ENCODE data around the gene TRIM27. TPM values are rescaled to one million over a fixed set of nuclear protein-coding genes. Genes with fewer than 3 reads are reported as not detected.
A peak's percentile ranks its signal among the peaks of the same experiment; 100 is the strongest.
"Not testable (repeated sequence)": the region's sequence is repeated elsewhere in the genome, so short reads cannot be mapped to it uniquely, and the experiment has no call there.

The TRIM27 gene, protein sequence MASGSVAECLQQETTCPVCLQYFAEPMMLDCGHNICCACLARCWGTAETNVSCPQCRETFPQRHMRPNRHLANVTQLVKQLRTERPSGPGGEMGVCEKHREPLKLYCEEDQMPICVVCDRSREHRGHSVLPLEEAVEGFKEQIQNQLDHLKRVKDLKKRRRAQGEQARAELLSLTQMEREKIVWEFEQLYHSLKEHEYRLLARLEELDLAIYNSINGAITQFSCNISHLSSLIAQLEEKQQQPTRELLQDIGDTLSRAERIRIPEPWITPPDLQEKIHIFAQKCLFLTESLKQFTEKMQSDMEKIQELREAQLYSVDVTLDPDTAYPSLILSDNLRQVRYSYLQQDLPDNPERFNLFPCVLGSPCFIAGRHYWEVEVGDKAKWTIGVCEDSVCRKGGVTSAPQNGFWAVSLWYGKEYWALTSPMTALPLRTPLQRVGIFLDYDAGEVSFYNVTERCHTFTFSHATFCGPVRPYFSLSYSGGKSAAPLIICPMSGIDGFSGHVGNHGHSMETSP
- total RNA-seq = 43.7 and 43.8 TPM in 2 replicates
- polyA plus RNA-seq = 42.1 and 42.7 TPM in 2 replicates
- 28.5 and 33.6 TPM in 2 replicates for polyA plus RNA-seq (2012)
- polyA minus RNA-seq (ENCODE audit: low replicate concordance) = 17.3 and 28.3 TPM in 2 replicates

DNA sequence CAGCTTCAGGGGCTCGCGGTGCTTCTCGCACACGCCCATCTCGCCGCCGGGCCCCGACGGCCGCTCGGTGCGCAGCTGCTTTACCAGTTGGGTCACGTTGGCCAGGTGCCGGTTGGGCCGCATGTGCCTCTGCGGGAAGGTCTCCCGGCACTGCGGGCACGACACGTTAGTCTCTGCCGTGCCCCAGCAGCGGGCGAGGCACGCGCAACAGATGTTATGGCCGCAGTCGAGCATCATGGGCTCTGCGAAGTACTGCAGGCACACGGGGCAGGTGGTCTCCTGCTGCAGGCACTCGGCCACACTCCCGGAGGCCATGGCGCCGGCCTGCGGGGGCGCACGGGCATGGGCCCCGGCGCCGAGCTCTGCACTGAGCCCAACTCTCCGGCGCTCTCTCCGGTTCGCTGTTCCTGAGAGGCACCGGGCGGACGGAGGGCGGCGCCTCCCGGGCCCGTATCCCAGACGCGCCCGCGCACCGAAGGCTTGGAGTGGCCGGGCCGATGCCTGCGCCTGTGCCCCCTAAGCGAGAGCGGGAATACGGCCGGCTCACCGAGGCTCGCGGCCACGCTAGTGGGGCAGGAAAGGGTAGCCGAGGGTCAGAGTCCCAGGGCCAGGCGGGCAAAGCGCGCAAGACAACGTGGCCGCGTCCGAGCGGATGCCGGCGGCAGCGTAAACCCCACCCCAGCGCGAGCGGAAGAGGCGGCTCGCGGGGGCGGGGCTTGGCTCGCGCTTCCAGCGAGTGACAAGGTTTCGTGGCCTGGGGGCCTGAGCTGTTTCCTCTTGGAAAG is at the start of gene TRIM27:
Gene TRIM27 (minus strand): TSS at position 668 of the 785 bp plus-strand sequence. CDS start 353 bp downstream, at position 315.
- H3K27me3 ChIP-seq (ENCODE audit: control insufficient read depth, insufficient read depth, low read length) = no peaks in the 10 kb centered on the region
- DNase-seq (ENCODE audit: low read depth in 2 of 2) = peak; percentile 80 to 83
- no peak for TF ChIP-seq EZH2 (IDR thresholded peaks at IDR 0.05; ENCODE audit: low read length, missing control alignments)
- TF ChIP-seq, protein P1, sequence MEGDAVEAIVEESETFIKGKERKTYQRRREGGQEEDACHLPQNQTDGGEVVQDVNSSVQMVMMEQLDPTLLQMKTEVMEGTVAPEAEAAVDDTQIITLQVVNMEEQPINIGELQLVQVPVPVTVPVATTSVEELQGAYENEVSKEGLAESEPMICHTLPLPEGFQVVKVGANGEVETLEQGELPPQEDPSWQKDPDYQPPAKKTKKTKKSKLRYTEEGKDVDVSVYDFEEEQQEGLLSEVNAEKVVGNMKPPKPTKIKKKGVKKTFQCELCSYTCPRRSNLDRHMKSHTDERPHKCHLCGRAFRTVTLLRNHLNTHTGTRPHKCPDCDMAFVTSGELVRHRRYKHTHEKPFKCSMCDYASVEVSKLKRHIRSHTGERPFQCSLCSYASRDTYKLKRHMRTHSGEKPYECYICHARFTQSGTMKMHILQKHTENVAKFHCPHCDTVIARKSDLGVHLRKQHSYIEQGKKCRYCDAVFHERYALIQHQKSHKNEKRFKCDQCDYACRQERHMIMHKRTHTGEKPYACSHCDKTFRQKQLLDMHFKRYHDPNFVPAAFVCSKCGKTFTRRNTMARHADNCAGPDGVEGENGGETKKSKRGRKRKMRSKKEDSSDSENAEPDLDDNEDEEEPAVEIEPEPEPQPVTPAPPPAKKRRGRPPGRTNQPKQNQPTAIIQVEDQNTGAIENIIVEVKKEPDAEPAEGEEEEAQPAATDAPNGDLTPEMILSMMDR (conservative IDR thresholded peaks at IDR 0.05 in 1 of 2, IDR thresholded peaks at IDR 0.05 in 1 of 2; ENCODE audit: low read depth in 1 of 2, low read length in 2 of 2) = no peak

DNA sequence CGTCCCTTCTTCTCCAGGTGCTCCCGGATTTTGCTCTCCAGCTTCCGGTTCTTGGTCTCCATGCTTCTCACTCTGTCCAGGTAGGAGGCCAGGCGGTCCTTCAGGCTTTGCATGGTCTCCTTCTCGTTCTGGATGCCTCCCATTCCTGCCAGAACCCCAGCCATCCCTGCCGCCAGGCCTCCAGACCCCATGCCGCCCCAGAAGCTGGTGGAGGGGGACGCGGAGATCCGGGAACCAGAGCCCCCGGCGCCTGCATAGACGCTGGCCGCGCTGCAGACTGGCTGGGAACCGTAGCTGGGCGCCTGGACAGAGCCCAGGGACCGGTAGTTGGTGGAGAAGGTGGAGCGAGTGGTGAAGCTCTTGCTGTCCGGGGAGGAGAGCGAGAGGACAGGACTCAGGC is 46.3 kb upstream of the TRIM27 start:
- H3K4me2 ChIP-seq (ENCODE audit: extremely low read depth, insufficient read depth, low read length); H3K27me3 ChIP-seq (ENCODE audit: control insufficient read depth, insufficient read depth, low read length); H3K79me2 ChIP-seq (ENCODE audit: control insufficient read depth, insufficient read depth, low read length); H3K4me3 ChIP-seq (replicated peaks in 1 of 4; ENCODE audit: control extremely low read depth in 1 of 4, insufficient read depth in 1 of 4, low read depth in 3 of 4, low read length in 4 of 4); H3K4me1 ChIP-seq (ENCODE audit: control insufficient read depth, extremely low read depth, insufficient read depth, low read length); H3K27ac ChIP-seq (ENCODE audit: insufficient read depth, low read length); H4K20me1 ChIP-seq (ENCODE audit: control insufficient read depth, extremely low read depth, insufficient read depth, low read length); H3K9me3 ChIP-seq (ENCODE audit: control insufficient read depth, insufficient read depth, low read depth, low read length); H2AFZ ChIP-seq (ENCODE audit: low read length); H3K36me3 ChIP-seq (ENCODE audit: control insufficient read depth, insufficient read depth, low read length); DNase-seq (ENCODE audit: low read depth in 2 of 2); H3K9ac ChIP-seq (ENCODE audit: insufficient read depth, low read length): not testable (repeated sequence)

More for the DNA sequence above, at the start of gene TRIM27:
- no peaks in the 10 kb centered on the region for H3K9me3 ChIP-seq (ENCODE audit: control insufficient read depth, insufficient read depth, low read depth, low read length)
- peak within 1 kb of the TSS; percentile 97 for H3K4me2 ChIP-seq (ENCODE audit: extremely low read depth, insufficient read depth, low read length)
- peak within 1 kb of the TSS; percentile 95 for H3K27ac ChIP-seq (ENCODE audit: insufficient read depth, low read length)
- peak within 1 kb of the TSS; percentile 68 to 99 (median 94) for H3K4me3 ChIP-seq (replicated peaks in 1 of 4; ENCODE audit: control extremely low read depth in 1 of 4, insufficient read depth in 1 of 4, low read depth in 3 of 4, low read length in 4 of 4)
- H3K36me3 ChIP-seq (ENCODE audit: control insufficient read depth, insufficient read depth, low read length) = peaks cover 18% of the 10 kb centered on the region
- no peaks in the 10 kb centered on the region for H4K20me1 ChIP-seq (ENCODE audit: control insufficient read depth, extremely low read depth, insufficient read depth, low read length)
- H3K79me2 ChIP-seq (ENCODE audit: control insufficient read depth, insufficient read depth, low read length) = peaks cover 41% of the 10 kb centered on the region
- H3K9ac ChIP-seq (ENCODE audit: insufficient read depth, low read length) = peak within 1 kb of the TSS; percentile 93
- H2AFZ ChIP-seq (ENCODE audit: low read length) = peak within 1 kb of the TSS; percentile 87
- H3K4me1 ChIP-seq (ENCODE audit: control insufficient read depth, extremely low read depth, insufficient read depth, low read length) = peaks cover 7% of the 10 kb centered on the region

DNA sequence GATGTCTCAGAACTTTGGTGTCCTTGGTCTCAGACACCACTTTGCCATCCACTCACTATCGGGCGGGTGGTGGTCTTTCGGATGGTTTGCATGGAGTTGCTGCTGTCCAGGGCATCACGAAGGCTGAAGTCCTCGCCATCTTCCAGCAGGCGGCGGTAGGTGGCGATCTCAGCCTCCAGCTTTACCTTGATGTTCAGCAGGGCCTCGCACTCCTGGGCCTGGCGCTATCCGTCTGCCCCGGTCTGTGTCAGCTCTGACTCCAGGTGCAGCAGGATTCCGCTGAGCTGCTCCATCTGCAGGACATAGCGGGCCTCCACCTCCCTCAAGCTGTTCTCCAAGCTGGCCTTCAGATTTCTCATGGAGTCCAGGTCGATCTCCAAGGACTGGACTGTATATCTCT is 45.3 kb upstream of the TRIM27 start:
- TF ChIP-seq EZH2 (IDR thresholded peaks at IDR 0.05; ENCODE audit: low read length, missing control alignments) = no peak
- TF ChIP-seq, protein P1 (conservative IDR thresholded peaks at IDR 0.05 in 1 of 2, IDR thresholded peaks at IDR 0.05 in 1 of 2; ENCODE audit: low read depth in 1 of 2, low read length in 2 of 2) = no peak

More for the DNA sequence above, 45.3 kb upstream of the TRIM27 start:
- Histone ChIP-seq H3K79me2 (ENCODE audit: control insufficient read depth, insufficient read depth, low read length) (no peaks in the 10 kb centered on the region), H3K36me3 (ENCODE audit: control insufficient read depth, insufficient read depth, low read length) (no peaks in the 10 kb centered on the region), H4K20me1 (ENCODE audit: control insufficient read depth, extremely low read depth, insufficient read depth, low read length) (no peaks in the 10 kb centered on the region), H3K27ac (ENCODE audit: insufficient read depth, low read length) (no peak overlapping the region), H3K4me3 (replicated peaks in 1 of 4; ENCODE audit: control extremely low read depth in 1 of 4, insufficient read depth in 1 of 4, low read depth in 3 of 4, low read length in 4 of 4) (no peak overlapping the region), H3K27me3 (ENCODE audit: control insufficient read depth, insufficient read depth, low read length) (no peaks in the 10 kb centered on the region), H3K9ac (ENCODE audit: insufficient read depth, low read length) (no peak overlapping the region), H2AFZ (ENCODE audit: low read length) (no peak overlapping the region), H3K4me2 (ENCODE audit: extremely low read depth, insufficient read depth, low read length) (no peak overlapping the region), H3K4me1 (ENCODE audit: control insufficient read depth, extremely low read depth, insufficient read depth, low read length) (no peaks in the 10 kb centered on the region), H3K9me3 (ENCODE audit: control insufficient read depth, insufficient read depth, low read depth, low read length) (no peaks in the 10 kb centered on the region)
- DNase-seq (ENCODE audit: low read depth in 2 of 2) = no peak
